Keratinocyte (primary cell): ENCODE results near the gene CCDC28A.

Experiments
- EZH2 ChIP-seq: IDR thresholded peaks from one replicate; pipeline ENCODE4 v1.6.1; 2012; ENCODE audit warnings: inconsistent platforms, mild to moderate bottlenecking, low read length, moderate library complexity
- TF ChIP-seq, protein P1 (sequence below), 3 experiments: IDR thresholded peaks in 1 of 3; conservative IDR thresholded peaks in 1 of 3; optimal IDR thresholded peaks in 1 of 3; 2 replicates in 2 of 3; 3 replicates in 1 of 3; pipeline versions ENCODE3 to v1.5.1; 2011; ENCODE audit warnings: low read length in 3 of 3, mild to moderate bottlenecking in 3 of 3, moderate library complexity in 2 of 3, control low read depth in 1 of 3, inconsistent platforms in 1 of 3; ENCODE audit not compliant: insufficient read depth in 2 of 3; ENCODE audit errors: extremely low read depth in 1 of 3

DNA sequence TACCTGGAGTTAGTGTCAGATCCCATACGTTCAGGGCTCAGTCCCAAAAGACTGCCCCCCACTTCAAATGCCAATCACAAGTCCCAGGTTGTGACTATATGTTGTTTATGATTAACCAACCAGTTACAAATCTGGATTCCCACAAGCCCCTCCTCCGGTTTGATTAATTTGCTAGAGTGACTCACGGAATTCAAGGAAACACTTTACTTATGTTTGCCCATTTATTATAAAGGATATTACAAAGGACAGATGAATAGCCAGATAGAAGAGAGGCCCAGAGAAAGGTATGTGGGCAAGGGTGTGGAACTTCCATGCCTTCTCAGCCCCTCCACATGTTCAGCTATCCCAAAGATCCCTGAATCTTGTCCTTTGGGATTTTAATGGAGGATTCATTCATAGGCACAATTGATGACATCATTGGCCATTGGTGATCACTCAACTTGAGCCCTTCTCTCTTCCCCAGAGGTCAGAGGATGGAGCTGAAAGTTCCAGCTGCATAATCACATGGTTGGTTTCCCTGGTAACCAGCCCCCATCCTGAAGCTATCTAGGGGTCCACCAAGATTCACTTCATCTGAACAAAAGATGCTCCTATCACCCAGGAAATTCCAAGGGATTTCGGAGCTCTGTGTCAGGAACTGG is 24.4 kb downstream of the CCDC28A start:
- TF ChIP-seq EZH2: no peak
- TF ChIP-seq, protein P1, sequence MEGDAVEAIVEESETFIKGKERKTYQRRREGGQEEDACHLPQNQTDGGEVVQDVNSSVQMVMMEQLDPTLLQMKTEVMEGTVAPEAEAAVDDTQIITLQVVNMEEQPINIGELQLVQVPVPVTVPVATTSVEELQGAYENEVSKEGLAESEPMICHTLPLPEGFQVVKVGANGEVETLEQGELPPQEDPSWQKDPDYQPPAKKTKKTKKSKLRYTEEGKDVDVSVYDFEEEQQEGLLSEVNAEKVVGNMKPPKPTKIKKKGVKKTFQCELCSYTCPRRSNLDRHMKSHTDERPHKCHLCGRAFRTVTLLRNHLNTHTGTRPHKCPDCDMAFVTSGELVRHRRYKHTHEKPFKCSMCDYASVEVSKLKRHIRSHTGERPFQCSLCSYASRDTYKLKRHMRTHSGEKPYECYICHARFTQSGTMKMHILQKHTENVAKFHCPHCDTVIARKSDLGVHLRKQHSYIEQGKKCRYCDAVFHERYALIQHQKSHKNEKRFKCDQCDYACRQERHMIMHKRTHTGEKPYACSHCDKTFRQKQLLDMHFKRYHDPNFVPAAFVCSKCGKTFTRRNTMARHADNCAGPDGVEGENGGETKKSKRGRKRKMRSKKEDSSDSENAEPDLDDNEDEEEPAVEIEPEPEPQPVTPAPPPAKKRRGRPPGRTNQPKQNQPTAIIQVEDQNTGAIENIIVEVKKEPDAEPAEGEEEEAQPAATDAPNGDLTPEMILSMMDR (optimal IDR thresholded peaks at IDR 0.05 in 1 of 3, IDR thresholded peaks at IDR 0.05 in 1 of 3, conservative IDR thresholded peaks at IDR 0.05 in 1 of 3; ENCODE audit: extremely low read depth in 1 of 3, insufficient read depth in 2 of 3, low read length in 3 of 3): no peak
